Endothelial cell of umbilical vein (primary cell): ENCODE measurements around the gene KCTD18. TPM values are rescaled to one million over a fixed set of nuclear protein-coding genes. Genes with fewer than 3 reads are reported as not detected.

Experiments
- BruUV-seq: library from RNA; stranded (reverse); fragments of 400-500 nt; replicated peaks from 2 replicates; lab custom pipeline; 2021; lab: Mats Ljungman, UMichigan
- CTCF ChIA-PET: fragments of 300-600, 350-600 bp; sonication (Branson Sonifier 250); formaldehyde crosslinking; loops from one replicate; lab custom pipeline; 2021; ENCODE audit warnings: antibody characterized with exemption, inconsistent platforms; lab: Charles Lee
- POLR2A ChIA-PET: fragments of 300-600, 350-600 bp; sonication (Branson Sonifier 250); formaldehyde crosslinking; loops from one replicate; lab custom pipeline; 2021; ENCODE audit warnings: antibody characterized with exemption, inconsistent platforms; lab: Charles Lee
- DNase-seq: peaks from one replicate; pipeline ENCODE4 v3.0.0-alpha.2; 2011; ENCODE audit warnings: low read depth, low spot score
- FAIRE-seq: peaks from 2 replicates; lab custom pipeline; 2011; peaks lifted over from hg19 to GRCh38; lab: Jason Lieb, UNC
- H2AFZ ChIP-seq: 2 replicates; pipeline ENCODE4 v1.6.0; 2012; ENCODE audit warnings: low read depth, low read length, control low read depth, inconsistent platforms
- H3K27ac ChIP-seq: 2 replicates; pipeline ENCODE4 v1.5.1; 2011; ENCODE audit warnings: low read depth, mild to moderate bottlenecking, control low read depth, low read length, moderate library complexity; ENCODE audit not compliant: insufficient read depth
- H3K27me3 ChIP-seq, 2 experiments: 2 replicates each; pipeline versions ENCODE4 v1.6.0 to v1.6.1; 2011; ENCODE audit warnings: low read length in 2 of 2, mixed read lengths in 1 of 2; ENCODE audit not compliant: control insufficient read depth in 2 of 2, insufficient read depth in 2 of 2
- H3K36me3 ChIP-seq, 2 experiments: 2 replicates in 1 of 2; 3 replicates in 1 of 2; pipeline ENCODE4 v1.5.1; 2011; ENCODE audit warnings: low read length in 2 of 2, mild to moderate bottlenecking in 1 of 2, moderate library complexity in 1 of 2; ENCODE audit not compliant: control insufficient read depth in 2 of 2, insufficient read depth in 2 of 2; ENCODE audit errors: extremely low read depth in 1 of 2
- H3K4me1 ChIP-seq: 3 replicates; pipeline ENCODE4 v1.5.1; 2011; ENCODE audit warnings: mild to moderate bottlenecking, low read length; ENCODE audit not compliant: control insufficient read depth, insufficient read depth; ENCODE audit errors: extremely low read depth
- H3K4me2 ChIP-seq: 2 replicates; pipeline ENCODE4 v1.6.1; 2011; ENCODE audit warnings: low read length, control low read depth, mixed read lengths; ENCODE audit not compliant: insufficient read depth
- H3K4me3 ChIP-seq, 3 experiments: fragments of 200-600 bp in 1 of 3; sonication (generic), shearing (Covaris generic) in 1 of 3; replicated peaks in 1 of 3; 2 replicates each; pipeline ENCODE4 v1.5.1; 2011 to 2016; ENCODE audit warnings: control low read depth in 3 of 3, low read length in 3 of 3, mild to moderate bottlenecking in 2 of 3, inconsistent platforms in 1 of 3, low read depth in 1 of 3, moderate library complexity in 1 of 3; ENCODE audit not compliant: insufficient read depth in 1 of 3
- H3K79me2 ChIP-seq: 2 replicates; pipeline ENCODE4 v1.6.0; 2012; ENCODE audit warnings: low read length, inconsistent platforms; ENCODE audit not compliant: control insufficient read depth, insufficient read depth
- H3K9ac ChIP-seq: replicated peaks from 2 replicates; pipeline ENCODE3; 2011; ENCODE audit warnings: low read length, control low read depth; ENCODE audit not compliant: insufficient read depth; ENCODE audit errors: extremely low read depth
- H3K9me1 ChIP-seq: replicated peaks from 3 replicates; pipeline ENCODE4 v1.6.0; 2011; ENCODE audit warnings: mild to moderate bottlenecking, low read length; ENCODE audit not compliant: control insufficient read depth, insufficient read depth; ENCODE audit errors: extremely low read depth
- H3K9me3 ChIP-seq: replicated peaks from 2 replicates; pipeline ENCODE4 v1.5.1; 2012; ENCODE audit warnings: low read length, inconsistent platforms; ENCODE audit not compliant: control insufficient read depth, insufficient read depth
- H4K20me1 ChIP-seq: replicated peaks from 2 replicates; pipeline ENCODE3; 2011; ENCODE audit warnings: mild to moderate bottlenecking, low read length; ENCODE audit not compliant: control insufficient read depth, insufficient read depth; ENCODE audit errors: extremely low read depth
- EZH2 ChIP-seq: IDR thresholded peaks from 2 replicates; pipeline ENCODE4 v1.6.1; 2012; ENCODE audit warnings: borderline replicate concordance, low read depth, mild to moderate bottlenecking, moderate library complexity, low read length, inconsistent platforms; ENCODE audit not compliant: severe bottlenecking
- FOS ChIP-seq: IDR thresholded peaks from 2 replicates; pipeline ENCODE4 v1.6.1; 2011; ENCODE audit warnings: mild to moderate bottlenecking, low read length, moderate library complexity, borderline replicate concordance; ENCODE audit not compliant: insufficient read depth
- GATA2 ChIP-seq: IDR thresholded peaks from 2 replicates; pipeline ENCODE4 v1.7.0; 2011; ENCODE audit warnings: low read depth, mild to moderate bottlenecking, moderate library complexity, mixed read lengths, low read length; ENCODE audit not compliant: insufficient read length, insufficient read depth
- MYC ChIP-seq: IDR thresholded peaks from one replicate; pipeline ENCODE4 v1.6.1; 2011; ENCODE audit warnings: mild to moderate bottlenecking, low read depth, low read length
- POLR2A ChIP-seq: IDR thresholded peaks from 2 replicates; pipeline ENCODE4 v1.6.1; 2012; ENCODE audit warnings: low read depth, mild to moderate bottlenecking, control low read depth, low read length
- POLR2AphosphoS5 ChIP-seq: IDR thresholded peaks from 2 replicates; pipeline ENCODE4 v1.6.1; 2012; ENCODE audit warnings: low read depth, mild to moderate bottlenecking, control low read depth, low read length, moderate library complexity; ENCODE audit not compliant: insufficient read depth
- dilution Hi-C: fragments of 300-500 bp; cut with MboI; formaldehyde crosslinking; loops from one replicate; pipeline ENCODE4 v1.15.0; 2019; ENCODE audit warnings: low sequenced_read_pairs; ENCODE audit not compliant: extremely low pct_ligation_motif_present
- intact Hi-C: fragments of 100-400 bp; cut with micrococcal nuclease; formaldehyde crosslinking; loops from one replicate; pipeline ENCODE4 v1.10.0; 2022
- polyA plus RNA-seq, 4 experiments: library from polyadenylated mRNA; depleted of rRNA in 3 of 4; stranded (reverse) in 3 of 4; unstranded in 1 of 4; fragments of >200 nt; gene quantifications; 2 replicates each; pipeline versions ENCODE4 v1.2.1 to v1.2.3, GENCODE V29; 2011 to 2012; ENCODE audit warnings: missing spikeins in 1 of 4
- total RNA-seq: library from RNA; stranded (reverse); gene quantifications from 2 replicates; pipeline ENCODE4 v1.2.3, GENCODE V29; 2021
- TF ChIP-seq, protein P1 (sequence below), 2 donors: IDR thresholded peaks; 1 replicate in 1 of 2; 2 replicates in 1 of 2; pipeline ENCODE4 v1.5.1; 2011; ENCODE audit warnings: low read length in 2 of 2, mild to moderate bottlenecking in 2 of 2, moderate library complexity in 2 of 2, control low read depth in 1 of 2, inconsistent platforms in 1 of 2, low read depth in 1 of 2; ENCODE audit not compliant: insufficient read depth in 1 of 2; ENCODE audit errors: extremely low read depth in 1 of 2
- TF ChIP-seq, protein P2 (sequence below): IDR thresholded peaks from 2 replicates; pipeline ENCODE4 v1.6.1; 2011; ENCODE audit not compliant: insufficient read depth, insufficient read length

The KCTD18 gene
- total and polyA plus RNA-seq, 2 donors (not counting 3 experiments of a cell fraction or from before 2014, with no cell fraction given), result 2.6 to 6.6 TPM

DNA sequence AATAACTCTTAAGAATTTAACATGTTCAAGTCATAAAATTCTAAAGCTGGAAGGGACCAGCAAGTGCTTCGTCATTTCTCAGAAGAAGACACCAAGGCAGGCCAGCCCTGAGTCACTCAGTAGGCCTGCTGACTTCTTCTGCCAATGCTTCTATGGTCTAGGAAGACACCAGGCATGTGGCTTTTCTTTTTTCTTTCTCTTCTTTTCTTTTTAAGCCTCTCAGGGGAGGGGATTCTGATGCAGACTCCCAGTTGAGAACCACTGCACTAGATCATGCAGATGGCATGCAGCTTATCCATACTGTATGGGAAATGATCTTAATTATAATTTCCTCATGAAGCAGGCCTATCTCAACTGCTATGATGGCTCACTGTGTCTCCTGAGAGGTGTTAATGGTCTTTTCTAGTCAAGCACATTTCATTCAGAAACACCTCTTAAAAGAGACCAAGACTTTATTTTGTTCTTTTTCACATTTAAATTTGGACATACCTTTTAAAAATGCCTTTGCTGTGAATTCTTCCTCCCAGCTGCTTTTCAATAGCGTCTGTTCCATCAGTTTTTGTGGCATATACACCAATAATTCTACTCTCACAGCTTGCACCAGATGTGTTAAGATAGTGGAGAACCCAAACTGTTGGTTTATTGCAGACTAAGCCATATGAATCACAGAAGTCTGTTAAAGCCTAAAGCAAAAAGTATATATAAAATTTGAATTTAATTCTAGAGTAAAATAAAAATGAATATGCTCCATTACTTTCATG lies 11.3 kb downstream of the KCTD18 start:
- dilution Hi-C loops, result no loop called here
- FAIRE-seq, result no peak
- Histone ChIP-seq H3K4me3 (no peak overlapping the region), H3K36me3 (no peaks in the 10 kb centered on the region), H3K27ac (no peak overlapping the region), H3K4me1 (no peaks in the 10 kb centered on the region), H3K79me2 (no peaks in the 10 kb centered on the region), H3K9ac (no peak overlapping the region), H4K20me1 (no peaks in the 10 kb centered on the region), H3K9me3 (no peaks in the 10 kb centered on the region), H3K9me1 (no peaks in the 10 kb centered on the region), H3K4me2 (no peak overlapping the region), H2AFZ (no peak overlapping the region), H3K27me3 (no peaks in the 10 kb centered on the region)
- POLR2A ChIA-PET, result no interaction called here
- CTCF ChIA-PET, result interaction anchor here (1.0 kb wide), 2 partner anchors 17 to 518 kb away, joined by 3 to 4 read pairs; no protein-coding TSS in a partner anchor
- intact Hi-C loops, result no loop called here
- no TSS peak for BruUV-seq
- DNase-seq, result no peak
- TF ChIP-seq, protein P1, sequence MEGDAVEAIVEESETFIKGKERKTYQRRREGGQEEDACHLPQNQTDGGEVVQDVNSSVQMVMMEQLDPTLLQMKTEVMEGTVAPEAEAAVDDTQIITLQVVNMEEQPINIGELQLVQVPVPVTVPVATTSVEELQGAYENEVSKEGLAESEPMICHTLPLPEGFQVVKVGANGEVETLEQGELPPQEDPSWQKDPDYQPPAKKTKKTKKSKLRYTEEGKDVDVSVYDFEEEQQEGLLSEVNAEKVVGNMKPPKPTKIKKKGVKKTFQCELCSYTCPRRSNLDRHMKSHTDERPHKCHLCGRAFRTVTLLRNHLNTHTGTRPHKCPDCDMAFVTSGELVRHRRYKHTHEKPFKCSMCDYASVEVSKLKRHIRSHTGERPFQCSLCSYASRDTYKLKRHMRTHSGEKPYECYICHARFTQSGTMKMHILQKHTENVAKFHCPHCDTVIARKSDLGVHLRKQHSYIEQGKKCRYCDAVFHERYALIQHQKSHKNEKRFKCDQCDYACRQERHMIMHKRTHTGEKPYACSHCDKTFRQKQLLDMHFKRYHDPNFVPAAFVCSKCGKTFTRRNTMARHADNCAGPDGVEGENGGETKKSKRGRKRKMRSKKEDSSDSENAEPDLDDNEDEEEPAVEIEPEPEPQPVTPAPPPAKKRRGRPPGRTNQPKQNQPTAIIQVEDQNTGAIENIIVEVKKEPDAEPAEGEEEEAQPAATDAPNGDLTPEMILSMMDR (IDR thresholded peaks at IDR 0.05; ENCODE audit: extremely low read depth in 1 of 2, insufficient read depth in 1 of 2, low read depth in 1 of 2, low read length in 2 of 2), result no peak
- TF ChIP-seq FOS (no peak), GATA2 (no peak)

DNA sequence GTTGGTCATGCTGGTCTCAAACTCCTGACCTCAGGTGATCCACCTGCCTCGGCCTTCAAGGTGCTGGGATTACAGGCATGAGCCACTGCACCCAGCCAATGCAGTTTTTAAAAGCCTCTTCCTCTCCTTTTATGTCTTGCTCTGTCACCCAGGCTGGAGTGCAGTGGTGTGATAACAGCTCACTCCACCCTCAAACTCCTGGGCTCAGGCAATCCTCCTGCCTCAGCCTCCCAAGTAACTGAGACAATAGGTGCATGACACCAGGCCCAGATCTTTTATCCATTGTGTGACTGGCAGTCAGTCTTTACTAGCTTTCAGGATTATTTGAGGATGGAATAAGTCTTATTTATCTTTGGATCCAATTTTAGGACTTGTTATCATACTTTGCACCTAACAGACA lies 13.2 kb downstream of the KCTD18 start:
- intact Hi-C loops, result no loop called here
- no peak overlapping the region for H3K27ac ChIP-seq

More for the DNA sequence above, 13.2 kb downstream of the KCTD18 start:
- Histone ChIP-seq H3K4me1 (no peaks in the 10 kb centered on the region), H4K20me1 (no peaks in the 10 kb centered on the region), H3K27me3 (no peaks in the 10 kb centered on the region), H3K9me3 (no peaks in the 10 kb centered on the region), H3K4me2 (no peak overlapping the region), H3K9ac (no peak overlapping the region), H3K9me1 (no peaks in the 10 kb centered on the region), H2AFZ (no peak overlapping the region), H3K4me3 (no peak overlapping the region), H3K36me3 (no peaks in the 10 kb centered on the region), H3K79me2 (no peaks in the 10 kb centered on the region)
- TF ChIP-seq, protein P2, sequence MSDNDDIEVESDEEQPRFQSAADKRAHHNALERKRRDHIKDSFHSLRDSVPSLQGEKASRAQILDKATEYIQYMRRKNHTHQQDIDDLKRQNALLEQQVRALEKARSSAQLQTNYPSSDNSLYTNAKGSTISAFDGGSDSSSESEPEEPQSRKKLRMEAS, result no peak
- TF ChIP-seq POLR2A, result no peak
- no peak for TF ChIP-seq EZH2
- TF ChIP-seq POLR2AphosphoS5, result no peak
- TF ChIP-seq, protein P1 (IDR thresholded peaks at IDR 0.05; ENCODE audit: extremely low read depth in 1 of 2, insufficient read depth in 1 of 2, low read depth in 1 of 2, low read length in 2 of 2), result no peak
- no peak for TF ChIP-seq MYC
- CTCF ChIA-PET, result interaction anchor here (0.8 to 1.2 kb wide), 2 partner anchors 10 to 14 kb away, joined by 3 read pairs; no protein-coding TSS in a partner anchor
- DNase-seq (no peak), FAIRE-seq (no peak)
- dilution Hi-C loops, result no loop called here
- BruUV-seq, result no TSS peak
- POLR2A ChIA-PET, result no interaction called here
